ENCODE data around the gene EXOSC7.

EXOSC7 gene

DNA sequence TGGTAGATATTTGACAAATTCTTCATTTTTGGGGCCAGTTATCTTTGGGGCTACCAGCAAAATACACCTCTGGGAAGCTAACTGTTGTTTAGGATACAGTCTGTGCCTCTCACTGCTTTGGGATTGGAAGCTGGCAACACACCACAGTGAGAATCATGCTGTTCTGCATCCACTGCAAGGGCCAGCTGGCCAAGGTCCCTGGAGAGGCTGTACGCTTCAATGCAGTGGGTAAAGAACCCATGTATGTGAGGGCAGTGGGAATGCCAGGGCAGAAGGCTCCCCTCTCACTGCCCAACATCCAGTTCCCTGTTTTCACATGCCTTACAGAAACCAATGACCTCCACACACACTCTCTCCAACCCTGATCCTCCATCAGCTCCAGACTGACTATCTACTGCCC, 20.1 kb upstream of the EXOSC7 start:
- no peaks in the 10 kb centered on the region for H3K36me3 ChIP-seq (ENCODE audit: low read length)
- no peaks in the 10 kb centered on the region for H3K27me3 ChIP-seq (ENCODE audit: low read length)
- TF ChIP-seq EZH2phosphoT487 (conservative IDR thresholded peaks at IDR 0.05; ENCODE audit: low read length), result no peak
- TF ChIP-seq CTCF (IDR thresholded peaks at IDR 0.05; ENCODE audit: insufficient read depth, low read length, poor library complexity, severe bottlenecking), result no peak
- H3K4me2 ChIP-seq (ENCODE audit: low read depth, low read length, poor library complexity, severe bottlenecking), result no peak overlapping the region
- no peaks in the 10 kb centered on the region for H3F3A ChIP-seq (ENCODE audit: insufficient read depth)
- no peak overlapping the region for H2AFZ ChIP-seq (ENCODE audit: low read depth, low read length, severe bottlenecking)
- H3K9ac ChIP-seq (ENCODE audit: low read length), result no peak overlapping the region
- no peaks in the 10 kb centered on the region for H3K9me3 ChIP-seq (ENCODE audit: insufficient read depth, low read length)
- no peaks in the 10 kb centered on the region for H3K9me2 ChIP-seq (replicated peaks; ENCODE audit: insufficient read depth, low read length)
- H4K20me1 ChIP-seq (ENCODE audit: low read depth, low read length), result no peaks in the 10 kb centered on the region
- no peaks in the 10 kb centered on the region for H3K79me2 ChIP-seq (ENCODE audit: insufficient read depth, low read length)
- H3K4me3 ChIP-seq (ENCODE audit: insufficient read depth, low read length, poor library complexity, severe bottlenecking), result no peak overlapping the region
- H3K27ac ChIP-seq (ENCODE audit: low read depth, low read length), result no peak overlapping the region

GRCh38 chr3:44957986-44958385, 18.1 kb upstream of the EXOSC7 start:
- Histone ChIP-seq H2AFZ (ENCODE audit: low read depth, low read length, severe bottlenecking) (no peak overlapping the region), H3K9ac (ENCODE audit: low read length) (no peak overlapping the region), H3K36me3 (ENCODE audit: low read length) (no peaks in the 10 kb centered on the region), H4K20me1 (ENCODE audit: low read depth, low read length) (no peaks in the 10 kb centered on the region), H3K27me3 (ENCODE audit: low read length) (no peaks in the 10 kb centered on the region), H3K27ac (ENCODE audit: low read depth, low read length) (no peak overlapping the region), H3K79me2 (ENCODE audit: insufficient read depth, low read length) (0 out of 2 replicates have a peak, but pooled peaks cover 4% of the 10 kb centered on the region), H3K9me3 (ENCODE audit: insufficient read depth, low read length) (no peaks in the 10 kb centered on the region), H3K4me2 (ENCODE audit: low read depth, low read length, poor library complexity, severe bottlenecking) (no peak overlapping the region), H3K9me2 (replicated peaks; ENCODE audit: insufficient read depth, low read length) (no peaks in the 10 kb centered on the region), H3F3A (ENCODE audit: insufficient read depth) (no peaks in the 10 kb centered on the region), H3K4me3 (ENCODE audit: insufficient read depth, low read length, poor library complexity, severe bottlenecking) (no peak overlapping the region)
- TF ChIP-seq CTCF (IDR thresholded peaks at IDR 0.05; ENCODE audit: insufficient read depth, low read length, poor library complexity, severe bottlenecking), result no peak
- TF ChIP-seq EZH2phosphoT487 (conservative IDR thresholded peaks at IDR 0.05; ENCODE audit: low read length), result no peak

- Histone ChIP-seq H3K4me2 (ENCODE audit: low read depth, low read length, poor library complexity, severe bottlenecking) (no peak overlapping the region), H3K9me2 (replicated peaks; ENCODE audit: insufficient read depth, low read length) (no peaks in the 10 kb centered on the region), H3K4me3 (ENCODE audit: insufficient read depth, low read length, poor library complexity, severe bottlenecking) (no peak overlapping the region), H3K9me3 (ENCODE audit: insufficient read depth, low read length) (no peaks in the 10 kb centered on the region), H3K79me2 (ENCODE audit: insufficient read depth, low read length) (0 out of 2 replicates have a peak, but pooled peaks cover 4% of the 10 kb centered on the region), H4K20me1 (ENCODE audit: low read depth, low read length) (no peaks in the 10 kb centered on the region), H3F3A (ENCODE audit: insufficient read depth) (no peaks in the 10 kb centered on the region), H3K36me3 (ENCODE audit: low read length) (no peaks in the 10 kb centered on the region), H2AFZ (ENCODE audit: low read depth, low read length, severe bottlenecking) (no peak overlapping the region), H3K9ac (ENCODE audit: low read length) (no peak overlapping the region), H3K27me3 (ENCODE audit: low read length) (no peaks in the 10 kb centered on the region), H3K27ac (ENCODE audit: low read depth, low read length) (no peak overlapping the region)
- no peak for TF ChIP-seq CTCF (IDR thresholded peaks at IDR 0.05; ENCODE audit: insufficient read depth, low read length, poor library complexity, severe bottlenecking)
- no peak for TF ChIP-seq EZH2phosphoT487 (conservative IDR thresholded peaks at IDR 0.05; ENCODE audit: low read length)
Measured at GRCh38 chr3:44958386-44958785, 17.7 kb upstream of the EXOSC7 start.

Measured in SU-DHL-6 (cell line).